ENCODE measurements around the gene OPCML. TPM values are rescaled to one million over a fixed set of nuclear protein-coding genes. Genes with fewer than 3 reads are reported as not detected.

OPCML gene
- total RNA-seq, 4 donors from 2014 or later, result 0.16 TPM; not detected in 3

DNA sequence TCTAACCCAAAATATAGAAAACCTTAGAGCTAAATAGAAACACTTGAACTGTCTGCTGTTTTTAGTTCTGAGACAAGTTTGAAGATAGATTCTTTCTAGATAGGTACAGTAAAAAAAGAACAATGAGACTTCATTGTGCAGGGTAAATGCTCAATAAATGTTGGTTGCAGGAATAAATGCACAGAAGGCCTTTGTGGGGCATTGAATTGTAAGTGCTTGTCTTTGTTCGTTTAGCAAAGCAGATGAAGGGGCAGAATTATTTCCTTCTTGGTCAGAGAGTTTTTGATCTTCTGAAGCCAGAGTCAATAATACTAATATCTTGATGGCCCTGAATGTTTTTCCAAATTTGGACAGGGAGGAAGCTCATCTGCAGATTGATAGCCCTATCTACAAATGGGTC lies 340.4 kb downstream of the OPCML start:
- DNase-seq (ENCODE audit: low spot score in 2 of 2), result no peak
- 60 to 82% methylated on average over 1 of the region's 1 CpG for WGBS, 2 donors
- TF ChIP-seq, protein P1, sequence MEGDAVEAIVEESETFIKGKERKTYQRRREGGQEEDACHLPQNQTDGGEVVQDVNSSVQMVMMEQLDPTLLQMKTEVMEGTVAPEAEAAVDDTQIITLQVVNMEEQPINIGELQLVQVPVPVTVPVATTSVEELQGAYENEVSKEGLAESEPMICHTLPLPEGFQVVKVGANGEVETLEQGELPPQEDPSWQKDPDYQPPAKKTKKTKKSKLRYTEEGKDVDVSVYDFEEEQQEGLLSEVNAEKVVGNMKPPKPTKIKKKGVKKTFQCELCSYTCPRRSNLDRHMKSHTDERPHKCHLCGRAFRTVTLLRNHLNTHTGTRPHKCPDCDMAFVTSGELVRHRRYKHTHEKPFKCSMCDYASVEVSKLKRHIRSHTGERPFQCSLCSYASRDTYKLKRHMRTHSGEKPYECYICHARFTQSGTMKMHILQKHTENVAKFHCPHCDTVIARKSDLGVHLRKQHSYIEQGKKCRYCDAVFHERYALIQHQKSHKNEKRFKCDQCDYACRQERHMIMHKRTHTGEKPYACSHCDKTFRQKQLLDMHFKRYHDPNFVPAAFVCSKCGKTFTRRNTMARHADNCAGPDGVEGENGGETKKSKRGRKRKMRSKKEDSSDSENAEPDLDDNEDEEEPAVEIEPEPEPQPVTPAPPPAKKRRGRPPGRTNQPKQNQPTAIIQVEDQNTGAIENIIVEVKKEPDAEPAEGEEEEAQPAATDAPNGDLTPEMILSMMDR (IDR thresholded peaks at IDR 0.05), result no peak
- no peak for TF ChIP-seq POLR2A (IDR thresholded peaks at IDR 0.05)
- intact Hi-C loops (cut with DNase I; ENCODE audit: low total_unique reads), result no loop called here
- H3K4me3 ChIP-seq (ENCODE audit: low read depth, poor library complexity, severe bottlenecking), result no peak overlapping the region

DNA sequence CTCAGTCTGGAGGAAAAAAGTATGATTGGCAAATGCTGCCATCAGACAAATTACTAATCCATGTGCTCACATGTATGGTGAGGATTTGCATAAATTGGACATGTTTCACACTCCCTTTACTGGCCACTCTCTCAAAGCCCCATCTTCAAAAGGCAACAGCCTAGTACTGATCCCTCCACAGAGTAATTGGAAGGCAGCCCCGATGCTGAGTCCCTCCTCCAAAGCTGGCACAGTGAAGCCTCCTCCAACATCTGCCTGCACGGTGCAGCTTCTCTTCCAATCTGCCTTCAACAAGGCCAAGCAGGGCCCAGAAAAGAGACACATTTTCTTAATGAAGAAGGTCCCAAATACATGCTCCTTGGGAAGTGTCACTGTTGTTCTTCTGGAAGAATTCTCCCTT lies 350.6 kb downstream of the OPCML start:
- 40 to 47% methylated on average over 2 of the region's 2 CpGs for WGBS, 2 donors

DNA sequence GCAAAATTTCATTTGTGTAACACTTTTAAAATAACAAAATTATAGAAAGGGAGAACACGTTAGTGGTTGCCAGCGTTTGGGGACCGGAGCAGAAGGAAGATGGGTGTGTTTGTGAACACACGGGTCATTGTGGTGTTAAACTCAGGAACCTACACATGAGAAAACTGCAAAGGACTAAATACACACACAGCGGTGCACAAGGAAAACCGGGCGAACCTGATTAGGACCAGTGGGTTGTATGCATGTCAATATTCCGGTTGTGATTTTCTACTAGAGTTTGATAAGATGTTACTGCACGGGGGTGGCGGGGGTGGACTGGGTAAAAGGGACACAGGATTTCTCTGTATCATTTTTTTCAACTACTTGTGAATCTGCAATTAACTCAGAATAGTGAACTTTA lies 351.2 kb downstream of the OPCML start:
- no peak for TF ChIP-seq POLR2A (IDR thresholded peaks at IDR 0.05)
- WGBS, 2 donors, result 79 to 88% methylated on average over 10 of the region's 10 CpGs
- DNase-seq (ENCODE audit: low spot score in 2 of 2), result no peak
- H3K4me3 ChIP-seq (ENCODE audit: low read depth, poor library complexity, severe bottlenecking), result no peak overlapping the region
- intact Hi-C loops (cut with DNase I; ENCODE audit: low total_unique reads), result no loop called here

More for the DNA sequence above, 350.6 kb downstream of the OPCML start:
- TF ChIP-seq, protein P1 (IDR thresholded peaks at IDR 0.05), result no peak
- no peak for TF ChIP-seq POLR2A (IDR thresholded peaks at IDR 0.05)
- intact Hi-C loops (cut with DNase I; ENCODE audit: low total_unique reads), result no loop called here
- H3K4me3 ChIP-seq (ENCODE audit: low read depth, poor library complexity, severe bottlenecking), result no peak overlapping the region
- no peak for DNase-seq (ENCODE audit: low spot score in 2 of 2)

DNA sequence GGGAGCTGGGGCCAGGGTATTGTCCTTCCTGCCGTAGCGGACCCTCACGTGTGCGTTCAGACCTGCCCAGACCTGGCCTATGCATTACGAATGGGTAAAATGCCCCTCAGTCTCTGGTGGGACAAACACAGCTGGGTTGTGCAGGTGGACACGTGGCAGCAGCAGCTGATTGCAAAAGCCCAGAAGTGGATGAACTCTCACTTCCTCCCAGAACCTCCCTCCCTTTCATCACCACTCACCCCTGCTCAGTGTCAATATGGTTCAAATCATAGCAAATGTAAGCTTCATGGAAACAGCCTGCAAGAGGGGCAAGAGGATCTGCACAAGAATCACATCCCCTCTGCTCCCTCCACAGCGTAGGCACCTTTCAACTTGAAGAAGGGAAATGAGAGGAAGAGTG lies 352.1 kb downstream of the OPCML start:
- TF ChIP-seq, protein P1 (IDR thresholded peaks at IDR 0.05), result no peak
- no peak for TF ChIP-seq POLR2A (IDR thresholded peaks at IDR 0.05)
- intact Hi-C loops (cut with DNase I; ENCODE audit: low total_unique reads), result no loop called here
- WGBS, 2 donors, result 79 to 80% methylated on average over 7 of the region's 7 CpGs
- no peak for DNase-seq (ENCODE audit: low spot score in 2 of 2)
- H3K4me3 ChIP-seq (ENCODE audit: low read depth, poor library complexity, severe bottlenecking), result no peak overlapping the region

DNA sequence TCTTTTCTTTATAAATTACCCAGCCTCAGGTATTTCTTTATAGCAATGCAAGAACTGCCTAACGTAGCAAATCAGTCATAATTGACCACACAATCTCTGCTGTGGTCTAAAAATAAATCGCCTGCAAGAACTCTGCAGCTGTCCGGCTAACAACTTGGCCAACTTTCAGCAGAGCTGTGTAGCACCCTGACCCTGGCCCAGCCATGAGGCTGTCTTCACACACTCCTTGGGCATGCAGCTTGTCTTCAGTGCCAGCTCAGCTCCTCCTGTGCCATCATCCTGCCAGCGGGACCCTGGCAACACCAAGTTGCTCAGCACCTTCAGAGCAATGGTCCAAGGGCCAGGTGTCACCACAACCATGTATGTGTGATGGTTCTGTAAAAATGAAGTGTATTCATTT lies 355.6 kb downstream of the OPCML start:
- TF ChIP-seq POLR2A (IDR thresholded peaks at IDR 0.05), result no peak
- TF ChIP-seq, protein P1 (IDR thresholded peaks at IDR 0.05), result no peak
- intact Hi-C loops (cut with DNase I; ENCODE audit: low total_unique reads), result no loop called here
- H3K4me3 ChIP-seq (ENCODE audit: low read depth, poor library complexity, severe bottlenecking), result no peak overlapping the region
- DNase-seq (ENCODE audit: low spot score in 2 of 2), result no peak
- 86 to 89% methylated on average over 4 of the region's 4 CpGs for WGBS, 2 donors

DNA sequence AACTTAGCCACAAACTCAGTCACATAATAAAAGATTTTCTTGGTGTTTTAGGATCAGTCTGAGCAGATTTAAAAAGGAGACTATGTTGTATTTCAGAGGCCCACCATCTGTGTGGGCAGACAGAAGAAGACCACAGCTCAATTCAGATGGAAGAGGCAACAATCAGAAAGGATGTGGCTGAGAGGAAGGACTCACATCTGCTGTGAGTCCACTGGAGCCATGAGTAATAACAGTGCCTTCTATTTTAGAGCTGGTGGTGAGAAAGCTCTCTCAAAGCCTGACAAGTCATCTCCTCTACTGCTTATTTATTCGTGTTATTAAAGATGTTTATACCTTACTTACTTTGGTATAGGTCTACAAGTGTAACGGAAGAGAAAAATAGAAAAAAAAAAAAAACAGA lies 357.2 kb downstream of the OPCML start:
- WGBS, 2 donors, result 75 to 81% methylated on average over 2 of the region's 2 CpGs
- no peak overlapping the region for H3K4me3 ChIP-seq (ENCODE audit: low read depth, poor library complexity, severe bottlenecking)
- DNase-seq (ENCODE audit: low spot score in 2 of 2), result no peak
- intact Hi-C loops (cut with DNase I; ENCODE audit: low total_unique reads), result no loop called here
- TF ChIP-seq, protein P1 (IDR thresholded peaks at IDR 0.05), result no peak
- TF ChIP-seq POLR2A (IDR thresholded peaks at IDR 0.05), result no peak

All from lower leg skin (tissue), 4 donors.